MM.1S (cell line): ENCODE data around the gene UCN2.

ENCODE experiments used
- DNase-seq: peaks from one replicate; pipeline ENCODE4 v3.0.0-alpha.2; 2015
- H2AFZ ChIP-seq: fragments of 300-600 bp; sonication (generic); 2 replicates; pipeline ENCODE4 v1.6.0; 2016; ENCODE audit warnings: antibody characterized with exemption, low read length
- H3F3A ChIP-seq: fragments of 300-600 bp; sonication (generic); 2 replicates; pipeline ENCODE4 v1.6.1; 2016; ENCODE audit warnings: mild to moderate bottlenecking, antibody characterized with exemption, low read length, moderate library complexity, mixed read lengths; ENCODE audit not compliant: insufficient read depth
- H3K27ac ChIP-seq: fragments of 300-600 bp; sonication (generic); 2 replicates; pipeline ENCODE4 v1.5.1; 2016; ENCODE audit warnings: mild to moderate bottlenecking, low read length
- H3K27me3 ChIP-seq: fragments of 300-600 bp; sonication (generic); replicated peaks from 2 replicates; pipeline ENCODE4 v1.6.0; 2016; ENCODE audit warnings: low read length; ENCODE audit not compliant: insufficient read depth
- H3K36me3 ChIP-seq: fragments of 300-600 bp; sonication (generic); replicated peaks from 2 replicates; pipeline ENCODE4 v1.6.1; 2016; ENCODE audit warnings: mild to moderate bottlenecking, low read length, mixed read lengths; ENCODE audit not compliant: insufficient read depth
- H3K4me1 ChIP-seq: fragments of 300-600 bp; sonication (generic); 2 replicates; pipeline ENCODE4 v1.6.1; 2016; ENCODE audit warnings: low read length, mixed read lengths
- H3K4me2 ChIP-seq: fragments of 300-600 bp; sonication (generic); 2 replicates; pipeline ENCODE4 v1.6.0; 2016; ENCODE audit warnings: low read depth, low read length
- H3K4me3 ChIP-seq: fragments of 300-600 bp; sonication (generic); 2 replicates; pipeline ENCODE4 v1.5.1; 2016; ENCODE audit warnings: low read length, mixed read lengths
- H3K79me2 ChIP-seq: fragments of 300-600 bp; sonication (generic); 2 replicates; pipeline ENCODE4 v1.6.1; 2016; ENCODE audit warnings: mixed run types, low read length, mixed read lengths
- H3K9ac ChIP-seq: fragments of 300-600 bp; sonication (generic); 2 replicates; pipeline ENCODE4 v1.6.1; 2016; ENCODE audit warnings: low read length, mixed read lengths
- H3K9me2 ChIP-seq: fragments of 300-600 bp; sonication (generic); replicated peaks from 2 replicates; pipeline ENCODE4 v1.6.1; 2016; ENCODE audit warnings: mild to moderate bottlenecking, low read length, mixed read lengths; ENCODE audit not compliant: insufficient read depth
- H3K9me3 ChIP-seq: fragments of 300-600 bp; sonication (generic); replicated peaks from 2 replicates; pipeline ENCODE4 v1.6.1; 2016; ENCODE audit warnings: mild to moderate bottlenecking, low read length, mixed read lengths; ENCODE audit not compliant: insufficient read depth
- H4K20me1 ChIP-seq: fragments of 300-600 bp; sonication (generic); 2 replicates; pipeline ENCODE4 v1.6.1; 2016; ENCODE audit warnings: mild to moderate bottlenecking, low read length, moderate library complexity, mixed read lengths; ENCODE audit not compliant: insufficient read depth
- CTCF ChIP-seq: fragments of 300-600 bp; sonication (generic); IDR thresholded peaks from 2 replicates; pipeline ENCODE4 v1.5.1; 2016; ENCODE audit warnings: antibody characterized with exemption, low read length, mixed read lengths
- EZH2 ChIP-seq: fragments of 300-600 bp; sonication (generic); optimal IDR thresholded peaks from 2 replicates; pipeline ENCODE3; 2017; ENCODE audit warnings: low read depth, mild to moderate bottlenecking, antibody characterized with exemption, low read length, mixed read lengths
- EZH2phosphoT487 ChIP-seq: fragments of 300-600 bp; sonication (generic); IDR thresholded peaks from 2 replicates; pipeline ENCODE4 v1.6.1; 2018; ENCODE audit warnings: antibody characterized with exemption, low read length

Gene UCN2

GRCh38 chr3:48514431-48515227 lies 49.0 kb downstream of the UCN2 start:
- peak; percentile 72 for DNase-seq
- Histone ChIP-seq H4K20me1 (no peaks in the 10 kb centered on the region), H3K9me3 (no peaks in the 10 kb centered on the region), H3K79me2 (no peaks in the 10 kb centered on the region), H3K27ac (no peak overlapping the region), H3K9ac (no peak overlapping the region), H3K27me3 (peaks cover 58% of the 10 kb centered on the region), H3K4me2 (no peak overlapping the region), H3K4me1 (peaks cover 11% of the 10 kb centered on the region), H3K36me3 (no peaks in the 10 kb centered on the region), H3K9me2 (no peaks in the 10 kb centered on the region), H3F3A (peaks cover 5% of the 10 kb centered on the region; the same call in 1 of the 2 replicates), H2AFZ (no peak overlapping the region), H3K4me3 (no peak overlapping the region)
- TF ChIP-seq CTCF (no peak), EZH2phosphoT487 (no peak), EZH2 (no peak)
